Type B pancreatic cell (in vitro differentiated cells): Measurements from ENCODE around the gene RNF215. TPM values are rescaled to one million over a fixed set of nuclear protein-coding genes. Genes with fewer than 3 reads are reported as not detected.
A peak's percentile ranks its signal among the peaks of the same experiment; 100 is the strongest.

Experiments used
- DNase-seq: peaks from one replicate; pipeline ENCODE4 v3.0.0; 2021; ENCODE audit warnings: mixed read lengths; ENCODE audit not compliant: unreplicated experiment; ENCODE audit errors: extremely low spot score
- H3K27ac Mint-ChIP-seq: 2 replicates; pipeline ENCODE4 v1.8.0; 2021; ENCODE audit warnings: mild to moderate bottlenecking, mixed read lengths
- H3K27me3 Mint-ChIP-seq: 2 replicates; pipeline ENCODE4 v1.8.0; 2021; ENCODE audit warnings: mixed read lengths
- H3K36me3 Mint-ChIP-seq: 2 replicates; pipeline ENCODE4 v1.8.0; 2021; ENCODE audit warnings: mixed read lengths
- H3K4me1 Mint-ChIP-seq: one replicate; pipeline ENCODE4 v1.8.0; 2021; ENCODE audit warnings: mixed read lengths; ENCODE audit not compliant: unreplicated experiment
- H3K4me3 Mint-ChIP-seq: 2 replicates; pipeline ENCODE4 v1.8.0; 2021; ENCODE audit warnings: mild to moderate bottlenecking, mixed read lengths
- H3K9me3 Mint-ChIP-seq: 2 replicates; pipeline ENCODE4 v1.8.0; 2021; ENCODE audit warnings: mixed read lengths
- total RNA-seq: library from RNA; stranded (reverse); gene quantifications from 2 replicates; pipeline ENCODE4 v1.2.1, GENCODE V29; 2021; ENCODE audit warnings: low replicate concordance
- TF ChIP-seq, protein P1 (sequence below): fragments of 200-600 bp; sonication (generic); conservative IDR thresholded peaks from 2 replicates; pipeline ENCODE4 v1.5.0; 2021; ENCODE audit warnings: antibody characterized with exemption, mild to moderate bottlenecking

Gene RNF215
- total RNA-seq, 1 donor from 2014 or later: 29.2 TPM

DNA sequence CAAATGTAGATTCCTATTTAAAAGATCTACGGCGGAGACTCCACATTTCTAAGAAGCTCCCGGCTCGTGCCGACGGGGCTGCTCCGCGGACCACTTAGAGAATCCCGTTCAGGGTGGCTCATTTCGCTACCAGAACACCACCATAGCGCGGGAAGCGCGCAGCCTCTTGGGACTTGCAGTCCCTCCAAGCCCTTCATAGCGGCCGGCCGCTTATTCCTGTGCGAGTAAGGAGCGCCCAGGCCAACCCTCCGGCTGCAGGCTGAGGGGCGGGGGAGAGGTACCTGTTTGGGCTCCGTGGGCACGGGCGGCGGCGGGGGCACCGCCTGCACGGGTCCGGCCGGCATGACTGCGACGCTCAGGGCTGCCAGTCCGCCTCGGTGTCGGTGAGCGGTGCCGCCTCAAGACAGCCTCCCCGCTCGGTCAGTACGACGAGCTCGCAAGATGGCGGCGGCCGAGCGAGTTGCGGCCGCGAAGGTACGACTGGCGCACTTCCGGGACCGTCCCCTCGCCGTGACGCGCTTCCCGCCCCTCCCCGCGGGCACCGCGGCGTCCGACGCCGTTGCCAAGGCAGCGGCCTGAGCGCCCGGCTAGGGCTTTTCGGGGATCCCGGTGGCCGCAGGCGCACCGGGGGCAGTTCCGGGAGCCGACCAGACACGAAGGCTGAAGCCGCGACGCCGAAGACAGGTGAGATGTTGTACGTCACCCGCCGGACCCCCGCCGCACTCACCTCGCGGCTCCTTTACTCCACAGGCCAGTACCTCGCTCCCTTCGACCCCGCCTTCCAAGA lies 30.6 kb downstream of the RNF215 start, which contains the start of the genes CCDC157 and SF3A1:
CCDC157 (plus strand) TSS at position 559 of the 787 bp plus-strand sequence. CDS start 8,994 bp downstream, outside the sequence.
SF3A1 (minus strand) TSS at position 446 of the 787 bp plus-strand sequence; CDS start at position 344, 102 bp downstream.
- DNase-seq: peak; percentile 92
- TF ChIP-seq, protein P1, sequence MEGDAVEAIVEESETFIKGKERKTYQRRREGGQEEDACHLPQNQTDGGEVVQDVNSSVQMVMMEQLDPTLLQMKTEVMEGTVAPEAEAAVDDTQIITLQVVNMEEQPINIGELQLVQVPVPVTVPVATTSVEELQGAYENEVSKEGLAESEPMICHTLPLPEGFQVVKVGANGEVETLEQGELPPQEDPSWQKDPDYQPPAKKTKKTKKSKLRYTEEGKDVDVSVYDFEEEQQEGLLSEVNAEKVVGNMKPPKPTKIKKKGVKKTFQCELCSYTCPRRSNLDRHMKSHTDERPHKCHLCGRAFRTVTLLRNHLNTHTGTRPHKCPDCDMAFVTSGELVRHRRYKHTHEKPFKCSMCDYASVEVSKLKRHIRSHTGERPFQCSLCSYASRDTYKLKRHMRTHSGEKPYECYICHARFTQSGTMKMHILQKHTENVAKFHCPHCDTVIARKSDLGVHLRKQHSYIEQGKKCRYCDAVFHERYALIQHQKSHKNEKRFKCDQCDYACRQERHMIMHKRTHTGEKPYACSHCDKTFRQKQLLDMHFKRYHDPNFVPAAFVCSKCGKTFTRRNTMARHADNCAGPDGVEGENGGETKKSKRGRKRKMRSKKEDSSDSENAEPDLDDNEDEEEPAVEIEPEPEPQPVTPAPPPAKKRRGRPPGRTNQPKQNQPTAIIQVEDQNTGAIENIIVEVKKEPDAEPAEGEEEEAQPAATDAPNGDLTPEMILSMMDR: peak; percentile 22
- Mint-ChIP-seq H3K4me3 (peak within 1 kb of the TSS; percentile 99), H3K27ac (peak within 1 kb of the TSS; percentile 99), H3K4me1 (peaks cover 31% of the 10 kb centered on the region), H3K27me3 (no peaks in the 10 kb centered on the region), H3K9me3 (no peaks in the 10 kb centered on the region), H3K36me3 (peaks cover 9% of the 10 kb centered on the region)

- H3K9me3 Mint-ChIP-seq: no peaks in the 10 kb centered on the region
These were observed 32.6 kb downstream of the RNF215 start for GRCh38 chr22:30354644-30355043.

GRCh38 chr22:30351226-30351625 lies 36.0 kb downstream of the RNF215 start:
- Mint-ChIP-seq H3K27ac (no peak overlapping the region), H3K9me3 (no peaks in the 10 kb centered on the region), H3K4me3 (no peak overlapping the region), H3K36me3 (peaks cover 27% of the 10 kb centered on the region), H3K27me3 (no peaks in the 10 kb centered on the region), H3K4me1 (peaks cover 23% of the 10 kb centered on the region)
- TF ChIP-seq, protein P1: no peak
- no peak for DNase-seq

More at GRCh38 chr22:30354644-30355043, 32.6 kb downstream of the RNF215 start:
- TF ChIP-seq, protein P1: no peak
- peaks cover 31% of the 10 kb centered on the region for H3K4me1 Mint-ChIP-seq
- peak overlapping the region; percentile 16 for H3K27ac Mint-ChIP-seq
- peaks cover 20% of the 10 kb centered on the region for H3K36me3 Mint-ChIP-seq
- H3K27me3 Mint-ChIP-seq: no peaks in the 10 kb centered on the region
- peak overlapping the region; percentile 99 for H3K4me3 Mint-ChIP-seq
- DNase-seq: no peak

- no peaks in the 10 kb centered on the region for H3K27me3 Mint-ChIP-seq
- H3K27ac Mint-ChIP-seq: peak overlapping the region; percentile 63
- H3K36me3 Mint-ChIP-seq: peaks cover 30% of the 10 kb centered on the region
- H3K9me3 Mint-ChIP-seq: no peaks in the 10 kb centered on the region
- peaks cover 4% of the 10 kb centered on the region for H3K4me1 Mint-ChIP-seq
- DNase-seq: no peak
- TF ChIP-seq, protein P1: no peak
- no peak overlapping the region for H3K4me3 Mint-ChIP-seq
These were observed 38.4 kb downstream of the RNF215 start for GRCh38 chr22:30348809-30349208.

DNA sequence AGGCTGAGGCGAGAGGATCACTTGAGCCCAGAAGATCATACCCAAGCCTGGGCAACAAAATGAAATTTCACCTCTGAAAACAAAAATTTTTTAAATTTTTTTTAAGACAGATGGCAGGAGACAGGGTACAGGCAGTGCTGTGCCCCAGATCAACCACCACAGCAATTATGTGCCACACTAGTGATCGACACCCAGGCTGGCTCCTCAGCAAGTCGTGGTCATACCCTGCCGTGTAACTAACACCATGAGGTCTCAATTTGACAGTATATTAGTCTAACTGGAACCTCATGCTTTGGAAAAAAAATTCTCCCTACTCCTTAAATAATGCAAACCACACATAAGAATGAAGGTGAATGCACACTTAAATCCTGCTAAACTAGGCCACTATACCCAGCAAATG lies 38.8 kb downstream of the RNF215 start:
- TF ChIP-seq, protein P1: no peak
- Mint-ChIP-seq H3K36me3 (peaks cover 30% of the 10 kb centered on the region), H3K27ac (peak overlapping the region; percentile 63), H3K27me3 (no peaks in the 10 kb centered on the region), H3K9me3 (no peaks in the 10 kb centered on the region), H3K4me3 (no peak overlapping the region), H3K4me1 (peaks cover under 1% of the 10 kb centered on the region)
- DNase-seq: no peak
